Measurements from ENCODE around the gene ECD. TPM values are rescaled to one million over a fixed set of nuclear protein-coding genes. Genes with fewer than 3 reads are reported as not detected.
"Not testable (repeated sequence)": the region's sequence is repeated elsewhere in the genome, so short reads cannot be mapped to it uniquely, and the experiment has no call there.

Gene ECD
- total and polyA plus RNA-seq, 5 experiments from 2014 or later, result 19.9 to 36.0 (median 31.5) TPM

DNA sequence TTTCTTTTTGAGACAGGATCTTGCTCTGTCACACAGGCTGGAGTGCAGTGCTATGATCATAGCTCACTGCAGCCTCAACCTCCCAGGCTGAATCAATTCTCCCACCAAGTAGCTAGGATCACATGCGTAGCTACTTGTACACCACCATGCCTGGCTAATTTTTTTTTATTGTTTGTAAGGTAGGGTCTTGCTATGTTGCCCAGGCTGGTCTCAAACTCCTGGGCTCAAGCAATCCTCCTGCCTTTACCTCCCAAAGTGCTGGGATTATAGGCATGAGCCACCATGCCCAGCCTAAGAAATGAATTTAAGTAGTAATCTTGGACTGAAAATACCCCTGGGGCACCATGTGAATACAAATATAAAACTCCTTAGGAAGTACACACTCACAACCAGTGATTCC lies 51.8 kb downstream of the ECD start:
- ATAC-seq (no peak), DNase-seq (no peak)
- peaks cover 0 to 9% (median 4%) of the 10 kb centered on the region in 4 donors for H3K4me1 Mint-ChIP-seq
- no peaks in the 10 kb centered on the region for H3K9me3 Mint-ChIP-seq
- POLR2A ChIA-PET, result no interaction called here
- no peak overlapping the region for H3K4me3 Mint-ChIP-seq
- H3K36me3 Mint-ChIP-seq, result peaks cover 0 to 20% (median 0%) of the 10 kb centered on the region in 3 donors
- H3K27ac Mint-ChIP-seq, result peak overlapping the region in 1 of 10 donors; percentile 62
- no peaks in the 10 kb centered on the region for H3K27me3 Mint-ChIP-seq

DNA sequence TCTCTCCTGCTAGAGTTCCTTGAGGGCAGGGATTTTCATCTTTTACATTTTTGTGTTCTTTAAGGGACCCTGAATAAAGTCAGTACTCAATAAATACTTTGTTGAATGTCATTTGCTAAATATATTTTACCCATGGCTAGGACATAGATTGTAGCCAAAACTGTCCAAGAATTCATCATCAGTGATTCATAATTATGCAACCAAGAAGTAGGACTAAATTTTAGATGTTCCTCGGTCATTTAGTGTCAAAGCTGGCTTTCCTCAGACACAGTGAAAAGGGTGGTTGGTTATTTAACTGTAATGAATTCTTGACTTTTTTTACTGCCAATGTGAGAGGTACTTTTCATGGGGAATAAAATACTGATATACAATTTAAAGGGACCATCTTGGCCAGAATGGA lies 54.3 kb downstream of the ECD start:
- ATAC-seq (no peak), DNase-seq (no peak)
- Mint-ChIP-seq H3K27ac (peak overlapping the region in 1 of 10 donors; percentile 2), H3K36me3 (peaks cover 0 to 11% (median 4%) of the 10 kb centered on the region in 3 donors), H3K4me1 (peaks cover 1 to 22% (median 12%) of the 10 kb centered on the region in 4 donors), H3K27me3 (no peaks in the 10 kb centered on the region), H3K4me3 (no peak overlapping the region), H3K9me3 (peaks cover 0 to 3% (median 0%) of the 10 kb centered on the region in 9 donors)
- POLR2A ChIA-PET, result interaction anchor here (0.5 to 2.2 kb wide), 3 partner anchors 12 to 1460 kb away, joined by 4 to 8 read pairs (median 5); partner anchors contain the start of gene P4HA1

DNA sequence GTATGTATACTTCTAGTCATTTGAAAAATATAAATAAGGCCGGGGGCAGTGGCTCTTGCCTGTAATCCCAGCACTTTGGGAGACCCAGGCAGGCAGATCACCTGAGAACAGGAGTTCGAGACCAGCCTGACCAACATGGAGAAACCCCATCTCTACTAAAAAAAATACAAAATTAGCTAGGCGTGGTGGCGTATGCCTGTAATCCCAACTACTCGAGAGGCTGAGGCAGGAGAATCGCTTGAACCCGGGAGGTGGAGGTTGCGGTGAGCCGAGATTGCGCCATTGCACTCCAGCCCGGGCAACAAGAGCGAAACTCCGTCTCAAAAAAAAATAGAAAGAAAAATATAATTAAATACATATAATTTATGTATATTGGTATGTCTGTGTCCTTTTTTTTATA lies 55.8 kb downstream of the ECD start:
- not testable (repeated sequence) for H3K27me3 Mint-ChIP-seq, DNase-seq, H3K27ac Mint-ChIP-seq, ATAC-seq, H3K9me3 Mint-ChIP-seq, H3K4me3 Mint-ChIP-seq
- POLR2A ChIA-PET, result interaction anchor here (3.4 kb wide), 1 partner anchor 16 kb away, joined by 25 read pairs; the partner anchor contains the start of gene P4HA1
- Mint-ChIP-seq H3K4me1 (peaks cover 1 to 19% (median 12%) of the 10 kb centered on the region in 4 donors), H3K36me3 (peaks cover 0 to 11% (median 5%) of the 10 kb centered on the region in 3 donors)

DNA sequence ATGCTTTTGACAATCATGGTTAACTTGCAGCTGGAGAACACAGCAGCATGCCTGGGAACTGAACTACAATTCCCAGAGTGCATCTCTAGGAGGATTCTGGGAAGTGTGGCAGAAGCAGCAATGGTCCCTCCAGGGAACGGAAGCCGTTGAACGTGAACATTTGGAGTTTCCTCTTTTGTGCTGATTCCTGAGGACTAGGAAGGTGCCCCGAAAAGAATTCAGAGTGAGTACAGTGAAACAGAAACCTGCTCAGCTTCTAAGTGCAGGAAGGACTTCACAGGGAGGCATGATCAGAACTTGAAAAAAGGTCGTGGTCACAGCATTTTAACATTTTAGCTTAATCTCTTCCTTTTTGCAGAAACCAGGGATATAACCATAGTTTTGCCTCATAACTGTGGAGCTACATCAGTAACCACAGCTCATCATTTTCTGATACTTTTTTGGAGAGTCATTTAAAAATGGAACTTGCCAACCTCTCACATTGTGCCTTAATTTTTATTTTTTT lies 57.4 kb downstream of the ECD start, which contains the start of gene NUDT13:
TSS of gene NUDT13 (plus strand) at position 111 of the 505 bp plus-strand sequence. CDS start 3,911 bp downstream, outside the sequence.
- H3K27ac Mint-ChIP-seq, result peak within 1 kb of the TSS; percentile 65 to 95 (median 90)
- H3K4me1 Mint-ChIP-seq, result peaks cover 1 to 19% (median 12%) of the 10 kb centered on the region in 4 donors
- DNase-seq (peak in 9 of 10 donors; percentile 26 to 65 (median 44)), ATAC-seq (peak; percentile 92 to 95)
- H3K9me3 Mint-ChIP-seq, result peaks cover 0 to 3% (median 0%) of the 10 kb centered on the region in 9 donors
- no peaks in the 10 kb centered on the region for H3K27me3 Mint-ChIP-seq
- peaks cover 0 to 11% (median 10%) of the 10 kb centered on the region in 3 donors for H3K36me3 Mint-ChIP-seq
- POLR2A ChIA-PET, result interaction anchor here (0.8 to 3.4 kb wide), 4 partner anchors 12 to 57 kb away, joined by 3 to 25 read pairs (median 6); partner anchors contain the start of genes ECD and P4HA1
- peak within 1 kb of the TSS; percentile 82 to 96 (median 92) for H3K4me3 Mint-ChIP-seq

DNA sequence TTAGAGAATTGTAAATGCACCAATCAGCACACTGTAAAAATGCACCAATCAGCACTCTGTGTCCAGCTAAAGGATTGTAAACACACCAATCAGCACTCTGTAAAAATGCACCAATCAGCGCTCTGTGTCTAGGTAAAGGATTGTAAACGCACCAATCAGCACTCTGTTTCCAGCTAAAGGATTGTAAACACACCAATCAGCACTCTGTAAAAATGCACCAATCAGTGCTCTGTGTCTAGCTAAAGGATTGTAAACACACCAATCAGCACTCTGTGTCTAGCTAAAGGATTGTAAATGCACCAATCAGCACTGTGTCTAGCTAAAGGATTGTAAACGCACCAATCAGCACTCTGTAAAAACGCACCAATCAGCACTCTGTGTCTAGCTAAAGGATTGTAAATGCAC lies 58.6 kb downstream of the ECD start:
- H3K36me3 Mint-ChIP-seq, result peaks cover 0 to 11% (median 10%) of the 10 kb centered on the region in 3 donors
- peak overlapping the region in 1 of 10 donors; percentile 8 for H3K27ac Mint-ChIP-seq
- not testable (repeated sequence) for ATAC-seq, H3K27me3 Mint-ChIP-seq, H3K4me3 Mint-ChIP-seq, DNase-seq, H3K9me3 Mint-ChIP-seq
- peaks cover 1 to 19% (median 12%) of the 10 kb centered on the region in 4 donors for H3K4me1 Mint-ChIP-seq
- POLR2A ChIA-PET, result interaction anchor here (2.5 to 3.4 kb wide), 2 partner anchors 10 to 13 kb away, joined by 9 to 25 read pairs; partner anchors contain the start of gene P4HA1

DNA sequence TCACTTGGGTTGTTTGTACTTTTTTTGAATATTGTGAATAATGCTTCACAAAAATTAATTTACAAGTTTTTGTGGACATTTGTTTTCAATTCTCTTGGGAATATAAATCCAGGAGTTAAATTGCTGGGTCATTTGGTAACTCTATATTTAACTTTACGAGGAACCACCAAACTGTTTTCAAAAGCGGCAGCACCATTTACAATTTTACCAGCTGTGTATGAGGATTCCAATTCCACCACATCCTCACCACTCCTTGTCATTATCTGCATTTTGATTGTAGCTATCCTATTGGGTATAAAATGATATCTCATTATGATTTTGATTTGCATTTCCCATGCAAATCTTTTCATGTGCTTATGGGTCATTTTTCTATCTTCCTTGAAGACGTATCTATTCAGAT lies 61.5 kb downstream of the ECD start:
- Mint-ChIP-seq H3K27me3 (no peaks in the 10 kb centered on the region), H3K27ac (no peak overlapping the region)
- no peak for DNase-seq

DNA sequence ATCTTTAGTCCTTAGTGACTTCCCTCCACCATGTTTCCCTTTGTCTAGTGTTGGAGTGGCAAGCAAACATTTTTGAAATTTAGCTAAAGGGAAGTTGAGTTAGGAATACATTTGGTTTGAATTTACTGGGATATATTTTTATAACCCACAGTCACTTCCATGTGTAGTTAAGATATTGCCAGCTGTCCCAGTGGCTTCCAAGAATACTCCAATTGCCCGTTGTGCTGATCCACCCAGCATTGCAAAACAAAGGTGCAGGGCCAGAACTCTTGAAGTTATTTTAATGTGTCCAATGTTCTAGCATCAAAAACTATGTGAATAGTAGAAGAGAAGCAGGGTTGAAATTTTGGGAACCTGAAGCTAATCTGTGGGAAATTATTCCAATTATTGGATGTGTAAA lies 68.7 kb downstream of the ECD start:
- peak overlapping the region in 1 of 10 donors; percentile 4 for H3K27ac Mint-ChIP-seq
- peaks cover 0 to 5% (median 0%) of the 10 kb centered on the region in 3 donors for H3K36me3 Mint-ChIP-seq

More for the DNA sequence above, 61.5 kb downstream of the ECD start:
- POLR2A ChIA-PET, result no interaction called here
- ATAC-seq, result no peak
- H3K9me3 Mint-ChIP-seq, result peaks cover 0 to 3% (median 0%) of the 10 kb centered on the region in 9 donors
- peaks cover 3 to 16% (median 11%) of the 10 kb centered on the region in 4 donors for H3K4me1 Mint-ChIP-seq
- H3K36me3 Mint-ChIP-seq, result peaks cover 0 to 12% (median 11%) of the 10 kb centered on the region in 3 donors
- H3K4me3 Mint-ChIP-seq, result no peak overlapping the region

DNA sequence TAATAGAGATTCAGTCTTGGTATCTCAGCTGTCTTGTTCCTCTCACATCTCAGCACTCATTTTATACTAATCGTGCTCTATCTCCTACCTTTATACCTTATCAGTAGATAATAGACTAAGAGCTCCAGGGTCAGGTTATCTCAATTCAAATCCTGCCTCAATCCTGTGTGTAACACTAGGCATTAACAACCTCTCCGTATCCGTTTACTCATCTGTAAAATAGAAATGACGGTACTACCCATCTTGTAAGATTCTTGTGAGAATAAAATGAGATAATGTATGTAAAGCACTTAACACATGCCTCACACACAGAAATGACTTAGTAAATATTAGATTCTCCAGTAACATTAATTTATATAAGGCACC lies 70.5 kb downstream of the ECD start:
- POLR2A ChIA-PET, result interaction anchor here (0.6 to 2.6 kb wide), 8 partner anchors 11 to 685 kb away, joined by 3 to 25 read pairs (median 7); partner anchors contain the start of genes CHCHD1, DNAJC9, FAM149B1 and NUDT13
- H3K36me3 Mint-ChIP-seq, result peaks cover 0 to 5% (median 0%) of the 10 kb centered on the region in 3 donors
- H3K4me3 Mint-ChIP-seq, result peak overlapping the region; percentile 87 to 97 (median 92)
- H3K4me1 Mint-ChIP-seq, result peaks cover 14 to 31% (median 27%) of the 10 kb centered on the region in 4 donors
- ATAC-seq (peak in 1 of 2 donors; percentile 1), DNase-seq (no peak)
- H3K27ac Mint-ChIP-seq, result peak overlapping the region; percentile 78 to 97 (median 96)
- no peaks in the 10 kb centered on the region for H3K27me3 Mint-ChIP-seq
- H3K9me3 Mint-ChIP-seq, result no peaks in the 10 kb centered on the region

More for the DNA sequence above, 68.7 kb downstream of the ECD start:
- no peak overlapping the region for H3K4me3 Mint-ChIP-seq
- DNase-seq, result no peak
- POLR2A ChIA-PET, result interaction anchor here (1.1 kb wide), 1 partner anchor 11 kb away, joined by 9 read pairs; the partner anchor contains the start of gene NUDT13
- H3K27me3 Mint-ChIP-seq, result no peaks in the 10 kb centered on the region
- H3K4me1 Mint-ChIP-seq, result peaks cover 11 to 22% (median 20%) of the 10 kb centered on the region in 4 donors
- ATAC-seq, result no peak
- H3K9me3 Mint-ChIP-seq, result no peaks in the 10 kb centered on the region

DNA sequence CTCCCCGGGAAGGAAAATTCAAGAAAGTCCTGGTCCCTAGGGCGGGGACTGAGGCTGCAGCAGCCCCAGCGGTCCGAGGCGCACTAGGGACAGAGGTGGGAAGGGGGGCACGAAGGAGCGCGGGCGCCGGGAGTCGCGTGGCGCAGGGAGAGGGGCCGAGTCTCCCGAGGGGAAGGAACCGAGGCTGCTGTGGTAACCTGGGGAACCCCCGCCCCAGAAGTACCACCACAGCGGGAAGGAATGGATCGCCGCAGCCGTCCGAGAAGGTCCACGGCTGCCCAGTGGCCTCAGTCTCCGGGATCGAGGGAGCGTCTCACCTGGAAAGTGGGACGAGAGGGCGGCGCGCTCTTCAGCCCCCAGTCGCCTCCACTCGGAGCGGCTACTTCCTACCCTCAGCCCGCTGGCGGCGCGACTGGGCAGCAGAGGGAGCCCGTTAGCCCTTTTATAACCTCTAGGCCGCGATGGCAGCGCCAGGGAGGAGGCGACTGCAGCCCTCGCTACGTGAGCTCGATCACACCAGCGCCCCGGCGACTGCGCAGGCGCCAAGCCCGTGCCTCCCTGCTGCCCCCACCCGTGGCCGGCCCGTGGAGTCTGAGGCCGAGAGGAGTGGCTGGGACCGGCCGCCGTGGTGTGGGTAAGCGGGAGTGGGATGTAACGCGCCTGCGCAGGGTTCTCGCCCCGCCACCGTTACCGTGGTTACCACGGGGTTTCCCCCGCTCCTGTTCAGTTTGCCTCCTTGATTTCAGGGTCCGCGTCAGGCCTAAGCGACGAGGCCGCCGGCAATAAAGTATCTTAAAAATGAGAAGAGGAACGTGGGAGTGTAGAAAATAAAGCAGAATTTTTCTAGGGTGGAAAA lies 71.1 kb downstream of the ECD start, which contains the start of gene P4HA1:
TSS of gene P4HA1 (minus strand) at position 418 of the 856 bp plus-strand sequence. CDS start 21,983 bp downstream, outside the sequence.
- ATAC-seq (peak; percentile 81 to 85), DNase-seq (peak; percentile 91 to 99 (median 96))
- Mint-ChIP-seq H3K4me1 (peaks cover 15 to 34% (median 30%) of the 10 kb centered on the region in 4 donors), H3K27me3 (no peaks in the 10 kb centered on the region), H3K36me3 (peaks cover 0 to 6% (median 0%) of the 10 kb centered on the region in 3 donors), H3K9me3 (no peaks in the 10 kb centered on the region), H3K4me3 (peak within 1 kb of the TSS; percentile 87 to 97 (median 92)), H3K27ac (peak within 1 kb of the TSS; percentile 78 to 97 (median 96))
- POLR2A ChIA-PET, result interaction anchor here (0.6 to 2.6 kb wide), 15 partner anchors 10 to 751 kb away, joined by 3 to 25 read pairs (median 5); partner anchors contain the start of genes CFAP70, CHCHD1, DNAJC9 and FAM149B1

DNA sequence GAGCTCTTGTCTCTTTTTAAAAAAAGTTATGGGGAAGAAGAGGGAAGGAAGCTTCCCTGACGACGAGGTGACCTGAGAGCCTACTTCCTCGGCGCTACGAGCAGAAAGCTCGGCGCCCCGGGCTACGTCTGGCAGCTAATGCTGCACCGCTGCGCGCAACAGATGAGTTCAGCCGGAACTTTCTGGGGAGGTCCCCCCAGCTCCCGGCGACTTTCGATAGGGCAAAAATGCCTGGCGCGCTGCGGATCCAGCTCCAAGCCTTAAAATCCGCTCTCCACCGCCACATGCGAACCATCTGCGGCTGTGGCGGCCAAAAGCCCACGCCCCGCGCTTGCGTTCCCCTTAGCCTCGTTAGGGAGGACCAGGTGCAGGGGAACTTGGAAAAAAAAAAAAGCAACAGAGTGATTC lies 71.8 kb downstream of the ECD start:
- no peaks in the 10 kb centered on the region for H3K9me3 Mint-ChIP-seq
- no peaks in the 10 kb centered on the region for H3K27me3 Mint-ChIP-seq
- H3K4me1 Mint-ChIP-seq, result peaks cover 16 to 36% (median 31%) of the 10 kb centered on the region in 4 donors
- peak overlapping the region; percentile 87 to 97 (median 92) for H3K4me3 Mint-ChIP-seq
- peak overlapping the region; percentile 78 to 97 (median 96) for H3K27ac Mint-ChIP-seq
- POLR2A ChIA-PET, result interaction anchor here (0.6 to 2.6 kb wide), 12 partner anchors 14 to 751 kb away, joined by 3 to 25 read pairs (median 4); partner anchors contain the start of genes CFAP70, DNAJC9, FAM149B1 and NUDT13
- peaks cover 0 to 8% (median 0%) of the 10 kb centered on the region in 3 donors for H3K36me3 Mint-ChIP-seq
- DNase-seq (peak; percentile 60 to 83 (median 68)), ATAC-seq (peak; percentile 54 to 57)

DNA sequence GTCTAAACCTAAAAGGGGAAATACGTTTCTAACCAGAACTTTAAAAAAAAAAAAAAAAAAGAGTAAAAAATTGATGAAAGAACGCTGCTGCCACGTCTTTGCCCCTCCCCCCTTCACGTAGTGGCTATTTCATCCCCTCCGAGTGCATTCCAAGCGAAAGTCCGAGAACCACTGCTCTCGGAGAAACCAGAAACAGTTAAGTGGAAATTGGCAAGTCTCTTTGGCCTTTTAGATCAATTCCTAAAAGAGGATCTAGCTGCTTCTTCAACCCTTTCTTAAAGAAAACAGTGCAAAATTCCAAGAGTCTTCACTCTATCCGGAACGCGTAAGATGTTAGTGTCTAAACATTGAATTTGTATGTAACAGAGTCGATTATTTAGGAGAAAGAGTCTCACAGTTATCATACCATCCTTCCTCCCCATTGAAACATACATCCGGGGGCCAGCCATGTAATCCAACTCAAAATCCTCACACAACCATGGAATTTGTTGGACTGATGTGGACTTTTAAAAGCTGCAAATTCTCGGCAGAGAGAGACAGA lies 72.3 kb downstream of the ECD start:
- ATAC-seq, result no peak

More for the DNA sequence above, 72.3 kb downstream of the ECD start:
- H3K27me3 Mint-ChIP-seq, result no peaks in the 10 kb centered on the region
- no peaks in the 10 kb centered on the region for H3K9me3 Mint-ChIP-seq
- peak overlapping the region; percentile 87 to 97 (median 92) for H3K4me3 Mint-ChIP-seq
- DNase-seq, result peak in 8 of 10 donors; percentile 15 to 51 (median 42)
- H3K4me1 Mint-ChIP-seq, result peaks cover 16 to 36% (median 31%) of the 10 kb centered on the region in 4 donors
- H3K27ac Mint-ChIP-seq, result peak overlapping the region; percentile 78 to 97 (median 96)
- H3K36me3 Mint-ChIP-seq, result peaks cover 0 to 6% (median 0%) of the 10 kb centered on the region in 3 donors
- POLR2A ChIA-PET, result interaction anchor here (0.6 to 2.6 kb wide), 15 partner anchors 15 to 750 kb away, joined by 3 to 25 read pairs (median 4); partner anchors contain the start of genes CFAP70, DNAJC9, FAM149B1 and NUDT13
